GM19351 (cell line): ENCODE measurements around the gene SORL1-AS1.

Experiments
- ATAC-seq: cut with Tn5 transposase; IDR thresholded peaks from one replicate; pipeline ENCODE4 v1.9.1; 2021; ENCODE audit warnings: mild to moderate bottlenecking, moderate library complexity; ENCODE audit not compliant: unreplicated experiment

SORL1-AS1 gene

GRCh38 chr11:121451986-121452608 lies 670 bp downstream of the SORL1-AS1 start, which contains the start of gene SORL1:
SORL1 (plus strand) TSS chr11:121452314; CDS start chr11:121452332, 18 bp downstream.
- ATAC-seq: peak; percentile 58

GRCh38 chr11:121451178-121451985 lies 1.4 kb downstream of the SORL1-AS1 start:
- peak; percentile 19 for ATAC-seq

- no peak for ATAC-seq
Observed at GRCh38 chr11:121450401-121450800, 2.4 kb downstream of the SORL1-AS1 start.

- ATAC-seq: no peak
Observed at GRCh38 chr11:121449626-121450025, 3.1 kb downstream of the SORL1-AS1 start.

- peak; percentile 18 for ATAC-seq
Observed at GRCh38 chr11:121449123-121449522, 3.6 kb downstream of the SORL1-AS1 start.

- no peak for ATAC-seq
Observed at GRCh38 chr11:121448431-121448941, 4.3 kb downstream of the SORL1-AS1 start.

- no peak for ATAC-seq
Observed at GRCh38 chr11:121448011-121448410, 4.8 kb downstream of the SORL1-AS1 start.

GRCh38 chr11:121446752-121447156 lies 6.0 kb downstream of the SORL1-AS1 start:
- no peak for ATAC-seq

- ATAC-seq: no peak
Observed at GRCh38 chr11:121445071-121445768, 7.5 kb downstream of the SORL1-AS1 start.

GRCh38 chr11:121444526-121444925 lies 8.2 kb downstream of the SORL1-AS1 start:
- no peak for ATAC-seq

GRCh38 chr11:121443688-121444275 lies 9.0 kb downstream of the SORL1-AS1 start:
- no peak for ATAC-seq

GRCh38 chr11:121441521-121441920 lies 11.2 kb downstream of the SORL1-AS1 start:
- no peak for ATAC-seq

- no peak for ATAC-seq
Observed at GRCh38 chr11:121439759-121440158, 13.0 kb downstream of the SORL1-AS1 start.

- no peak for ATAC-seq
Observed at GRCh38 chr11:121439337-121439736, 13.4 kb downstream of the SORL1-AS1 start.

- ATAC-seq: no peak
Observed at GRCh38 chr11:121437686-121438078, 15.1 kb downstream of the SORL1-AS1 start.

- ATAC-seq: no peak
Observed at GRCh38 chr11:121437018-121437685, 15.6 kb downstream of the SORL1-AS1 start.

GRCh38 chr11:121435551-121436511 lies 16.9 kb downstream of the SORL1-AS1 start:
- ATAC-seq: no peak

GRCh38 chr11:121435132-121435531 lies 17.6 kb downstream of the SORL1-AS1 start:
- ATAC-seq: no peak

GRCh38 chr11:121431820-121432526 lies 20.8 kb downstream of the SORL1-AS1 start:
- peak; percentile 30 for ATAC-seq
